ENCODE results near the gene GALNS. TPM values are rescaled to one million over a fixed set of nuclear protein-coding genes. Genes with fewer than 3 reads are reported as not detected.

Gene GALNS
- total and polyA plus RNA-seq, 2 experiments from 2014 or later = 9.7 to 18.8 TPM

DNA sequence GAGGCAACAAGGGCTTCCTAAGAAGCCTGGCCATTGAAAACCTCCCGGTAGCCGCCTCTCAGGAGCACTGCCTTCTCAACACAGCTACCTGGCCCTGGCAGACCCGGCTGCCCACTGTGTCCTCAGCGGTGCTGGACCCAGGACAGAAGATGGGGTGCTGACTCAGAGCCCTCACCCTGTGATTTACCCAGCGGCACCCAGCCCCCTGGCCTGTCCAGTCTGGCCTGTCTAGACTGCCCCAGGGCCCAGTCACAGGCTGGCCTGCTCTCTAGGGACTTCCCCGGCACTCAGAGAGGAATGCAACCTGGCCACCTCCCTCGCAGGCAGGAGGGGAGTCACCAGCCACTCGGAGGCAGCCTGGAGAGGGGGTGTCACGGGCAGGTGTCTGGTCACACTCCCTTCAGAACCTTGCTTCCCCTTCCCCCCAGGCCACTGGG, 91.8 kb downstream of the GALNS start:
- peaks cover 18% of the 10 kb centered on the region for H3K27me3 Mint-ChIP-seq (ENCODE audit: insufficient read depth, low read depth, poor library complexity)
- no peak overlapping the region; the same call in 1 of the 2 replicates for H3K27ac Mint-ChIP-seq
- DNase-seq (ENCODE audit: low spot score) = peak; percentile 49
- Histone ChIP-seq H3F3A (replicated peaks; ENCODE audit: low read depth) (peaks cover 13% of the 10 kb centered on the region; the same call in 1 of the 2 replicates), H3K4me1 (ENCODE audit: insufficient read depth) (peaks cover 25% of the 10 kb centered on the region), H3K27me3 (ENCODE audit: insufficient read depth) (no peaks in the 10 kb centered on the region), H3K9me2 (ENCODE audit: insufficient read depth) (no peaks in the 10 kb centered on the region), H4K20me1 (replicated peaks; ENCODE audit: insufficient read depth) (no peaks in the 10 kb centered on the region), H3K4me2 (no peak overlapping the region), H3K4me3 (no peak overlapping the region), H2AFZ (no peak overlapping the region), H3K79me2 (replicated peaks; ENCODE audit: insufficient read depth) (peaks cover 45% of the 10 kb centered on the region), H3K36me3 (ENCODE audit: insufficient read depth) (no peaks in the 10 kb centered on the region), H3K27ac (ENCODE audit: low read depth) (0 out of 2 replicates have a peak overlapping the region, but pooled peaks have one; percentile 89)
- H3K4me3 Mint-ChIP-seq = no peak overlapping the region
- ATAC-seq = peak; percentile 4; the same call in 2 of the 3 replicates
- H3K4me1 Mint-ChIP-seq = peaks cover 56% of the 10 kb centered on the region
- H3K36me3 Mint-ChIP-seq (ENCODE audit: low read depth) = no peaks in the 10 kb centered on the region
- H3K9me3 Mint-ChIP-seq = no peaks in the 10 kb centered on the region
- no peak for TF ChIP-seq STAT1 (IDR thresholded peaks at IDR 0.05; ENCODE audit: unreplicated experiment)
- TF ChIP-seq, protein P1, sequence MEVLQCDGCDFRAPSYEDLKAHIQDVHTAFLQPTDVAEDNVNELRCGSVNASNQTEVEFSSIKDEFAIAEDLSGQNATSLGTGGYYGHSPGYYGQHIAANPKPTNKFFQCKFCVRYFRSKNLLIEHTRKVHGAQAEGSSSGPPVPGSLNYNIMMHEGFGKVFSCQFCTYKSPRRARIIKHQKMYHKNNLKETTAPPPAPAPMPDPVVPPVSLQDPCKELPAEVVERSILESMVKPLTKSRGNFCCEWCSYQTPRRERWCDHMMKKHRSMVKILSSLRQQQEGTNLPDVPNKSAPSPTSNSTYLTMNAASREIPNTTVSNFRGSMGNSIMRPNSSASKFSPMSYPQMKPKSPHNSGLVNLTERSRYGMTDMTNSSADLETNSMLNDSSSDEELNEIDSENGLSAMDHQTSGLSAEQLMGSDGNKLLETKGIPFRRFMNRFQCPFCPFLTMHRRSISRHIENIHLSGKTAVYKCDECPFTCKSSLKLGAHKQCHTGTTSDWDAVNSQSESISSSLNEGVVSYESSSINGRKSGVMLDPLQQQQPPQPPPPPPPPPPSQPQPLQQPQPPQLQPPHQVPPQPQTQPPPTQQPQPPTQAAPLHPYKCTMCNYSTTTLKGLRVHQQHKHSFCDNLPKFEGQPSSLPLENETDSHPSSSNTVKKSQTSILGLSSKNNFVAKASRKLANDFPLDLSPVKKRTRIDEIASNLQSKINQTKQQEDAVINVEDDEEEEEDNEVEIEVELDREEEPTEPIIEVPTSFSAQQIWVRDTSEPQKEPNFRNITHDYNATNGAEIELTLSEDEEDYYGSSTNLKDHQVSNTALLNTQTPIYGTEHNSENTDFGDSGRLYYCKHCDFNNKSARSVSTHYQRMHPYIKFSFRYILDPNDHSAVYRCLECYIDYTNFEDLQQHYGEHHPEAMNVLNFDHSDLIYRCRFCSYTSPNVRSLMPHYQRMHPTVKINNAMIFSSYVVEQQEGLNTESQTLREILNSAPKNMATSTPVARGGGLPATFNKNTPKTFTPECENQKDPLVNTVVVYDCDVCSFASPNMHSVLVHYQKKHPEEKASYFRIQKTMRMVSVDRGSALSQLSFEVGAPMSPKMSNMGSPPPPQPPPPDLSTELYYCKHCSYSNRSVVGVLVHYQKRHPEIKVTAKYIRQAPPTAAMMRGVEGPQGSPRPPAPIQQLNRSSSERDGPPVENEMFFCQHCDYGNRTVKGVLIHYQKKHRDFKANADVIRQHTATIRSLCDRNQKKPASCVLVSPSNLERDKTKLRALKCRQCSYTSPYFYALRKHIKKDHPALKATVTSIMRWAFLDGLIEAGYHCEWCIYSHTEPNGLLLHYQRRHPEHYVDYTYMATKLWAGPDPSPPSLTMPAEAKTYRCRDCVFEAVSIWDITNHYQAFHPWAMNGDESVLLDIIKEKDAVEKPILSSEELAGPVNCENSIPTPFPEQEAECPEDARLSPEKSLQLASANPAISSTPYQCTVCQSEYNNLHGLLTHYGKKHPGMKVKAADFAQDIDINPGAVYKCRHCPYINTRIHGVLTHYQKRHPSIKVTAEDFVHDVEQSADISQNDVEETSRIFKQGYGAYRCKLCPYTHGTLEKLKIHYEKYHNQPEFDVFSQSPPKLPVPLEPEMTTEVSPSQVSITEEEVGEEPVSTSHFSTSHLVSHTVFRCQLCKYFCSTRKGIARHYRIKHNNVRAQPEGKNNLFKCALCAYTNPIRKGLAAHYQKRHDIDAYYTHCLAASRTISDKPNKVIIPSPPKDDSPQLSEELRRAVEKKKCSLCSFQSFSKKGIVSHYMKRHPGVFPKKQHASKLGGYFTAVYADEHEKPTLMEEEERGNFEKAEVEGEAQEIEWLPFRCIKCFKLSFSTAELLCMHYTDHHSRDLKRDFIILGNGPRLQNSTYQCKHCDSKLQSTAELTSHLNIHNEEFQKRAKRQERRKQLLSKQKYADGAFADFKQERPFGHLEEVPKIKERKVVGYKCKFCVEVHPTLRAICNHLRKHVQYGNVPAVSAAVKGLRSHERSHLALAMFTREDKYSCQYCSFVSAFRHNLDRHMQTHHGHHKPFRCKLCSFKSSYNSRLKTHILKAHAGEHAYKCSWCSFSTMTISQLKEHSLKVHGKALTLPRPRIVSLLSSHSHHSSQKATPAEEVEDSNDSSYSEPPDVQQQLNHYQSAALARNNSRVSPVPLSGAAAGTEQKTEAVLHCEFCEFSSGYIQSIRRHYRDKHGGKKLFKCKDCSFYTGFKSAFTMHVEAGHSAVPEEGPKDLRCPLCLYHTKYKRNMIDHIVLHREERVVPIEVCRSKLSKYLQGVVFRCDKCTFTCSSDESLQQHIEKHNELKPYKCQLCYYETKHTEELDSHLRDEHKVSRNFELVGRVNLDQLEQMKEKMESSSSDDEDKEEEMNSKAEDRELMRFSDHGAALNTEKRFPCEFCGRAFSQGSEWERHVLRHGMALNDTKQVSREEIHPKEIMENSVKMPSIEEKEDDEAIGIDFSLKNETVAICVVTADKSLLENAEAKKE (CRISPR knock-in tag; IDR thresholded peaks at IDR 0.05) = no peak
- TF ChIP-seq, protein P2, sequence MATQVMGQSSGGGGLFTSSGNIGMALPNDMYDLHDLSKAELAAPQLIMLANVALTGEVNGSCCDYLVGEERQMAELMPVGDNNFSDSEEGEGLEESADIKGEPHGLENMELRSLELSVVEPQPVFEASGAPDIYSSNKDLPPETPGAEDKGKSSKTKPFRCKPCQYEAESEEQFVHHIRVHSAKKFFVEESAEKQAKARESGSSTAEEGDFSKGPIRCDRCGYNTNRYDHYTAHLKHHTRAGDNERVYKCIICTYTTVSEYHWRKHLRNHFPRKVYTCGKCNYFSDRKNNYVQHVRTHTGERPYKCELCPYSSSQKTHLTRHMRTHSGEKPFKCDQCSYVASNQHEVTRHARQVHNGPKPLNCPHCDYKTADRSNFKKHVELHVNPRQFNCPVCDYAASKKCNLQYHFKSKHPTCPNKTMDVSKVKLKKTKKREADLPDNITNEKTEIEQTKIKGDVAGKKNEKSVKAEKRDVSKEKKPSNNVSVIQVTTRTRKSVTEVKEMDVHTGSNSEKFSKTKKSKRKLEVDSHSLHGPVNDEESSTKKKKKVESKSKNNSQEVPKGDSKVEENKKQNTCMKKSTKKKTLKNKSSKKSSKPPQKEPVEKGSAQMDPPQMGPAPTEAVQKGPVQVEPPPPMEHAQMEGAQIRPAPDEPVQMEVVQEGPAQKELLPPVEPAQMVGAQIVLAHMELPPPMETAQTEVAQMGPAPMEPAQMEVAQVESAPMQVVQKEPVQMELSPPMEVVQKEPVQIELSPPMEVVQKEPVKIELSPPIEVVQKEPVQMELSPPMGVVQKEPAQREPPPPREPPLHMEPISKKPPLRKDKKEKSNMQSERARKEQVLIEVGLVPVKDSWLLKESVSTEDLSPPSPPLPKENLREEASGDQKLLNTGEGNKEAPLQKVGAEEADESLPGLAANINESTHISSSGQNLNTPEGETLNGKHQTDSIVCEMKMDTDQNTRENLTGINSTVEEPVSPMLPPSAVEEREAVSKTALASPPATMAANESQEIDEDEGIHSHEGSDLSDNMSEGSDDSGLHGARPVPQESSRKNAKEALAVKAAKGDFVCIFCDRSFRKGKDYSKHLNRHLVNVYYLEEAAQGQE (IDR thresholded peaks at IDR 0.05; ENCODE audit: unreplicated experiment) = no peak
- TF ChIP-seq POLR2AphosphoS5 (IDR thresholded peaks at IDR 0.05; ENCODE audit: low read depth) = no peak
- TF ChIP-seq JUNB (IDR thresholded peaks at IDR 0.05; ENCODE audit: unreplicated experiment) = no peak
- TF ChIP-seq NANOG (IDR thresholded peaks at IDR 0.05; ENCODE audit: borderline replicate concordance) = no peak
- no peak for TF ChIP-seq EZH2 (IDR thresholded peaks at IDR 0.05; ENCODE audit: low read depth, unreplicated experiment)
- TF ChIP-seq ZNF331 (CRISPR knock-in tag; IDR thresholded peaks at IDR 0.05; ENCODE audit: low read depth) = no peak
- TF ChIP-seq ETS1 (IDR thresholded peaks at IDR 0.05) = no peak
- no peak for TF ChIP-seq ZNF114 (CRISPR knock-in tag; IDR thresholded peaks at IDR 0.05)
- TF ChIP-seq, protein P3, sequence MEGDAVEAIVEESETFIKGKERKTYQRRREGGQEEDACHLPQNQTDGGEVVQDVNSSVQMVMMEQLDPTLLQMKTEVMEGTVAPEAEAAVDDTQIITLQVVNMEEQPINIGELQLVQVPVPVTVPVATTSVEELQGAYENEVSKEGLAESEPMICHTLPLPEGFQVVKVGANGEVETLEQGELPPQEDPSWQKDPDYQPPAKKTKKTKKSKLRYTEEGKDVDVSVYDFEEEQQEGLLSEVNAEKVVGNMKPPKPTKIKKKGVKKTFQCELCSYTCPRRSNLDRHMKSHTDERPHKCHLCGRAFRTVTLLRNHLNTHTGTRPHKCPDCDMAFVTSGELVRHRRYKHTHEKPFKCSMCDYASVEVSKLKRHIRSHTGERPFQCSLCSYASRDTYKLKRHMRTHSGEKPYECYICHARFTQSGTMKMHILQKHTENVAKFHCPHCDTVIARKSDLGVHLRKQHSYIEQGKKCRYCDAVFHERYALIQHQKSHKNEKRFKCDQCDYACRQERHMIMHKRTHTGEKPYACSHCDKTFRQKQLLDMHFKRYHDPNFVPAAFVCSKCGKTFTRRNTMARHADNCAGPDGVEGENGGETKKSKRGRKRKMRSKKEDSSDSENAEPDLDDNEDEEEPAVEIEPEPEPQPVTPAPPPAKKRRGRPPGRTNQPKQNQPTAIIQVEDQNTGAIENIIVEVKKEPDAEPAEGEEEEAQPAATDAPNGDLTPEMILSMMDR (conservative IDR thresholded peaks at IDR 0.05; ENCODE audit: low read depth in 2 of 2) = no peak
- TF ChIP-seq CREB1 (CRISPR knock-in tag; IDR thresholded peaks at IDR 0.05; ENCODE audit: low read depth) = no peak
- no peak for TF ChIP-seq EZH2phosphoT487 (IDR thresholded peaks at IDR 0.05; ENCODE audit: unreplicated experiment)

Data from GM23338 (cell line).